MCF 10A (cell line): ENCODE results near the gene UPF2. TPM values are rescaled to one million over a fixed set of nuclear protein-coding genes. Genes with fewer than 3 reads are reported as not detected.
"Not testable (repeated sequence)": the region's sequence is repeated elsewhere in the genome, so short reads cannot be mapped to it uniquely, and the experiment has no call there.

Source experiments
- BruUV-seq: library from RNA; stranded (reverse); fragments of 400-500 nt; replicated peaks from 2 replicates; lab custom pipeline; 2021; lab: Mats Ljungman, UMichigan
- CTCF ChIA-PET: fragments of 300-600 bp; sonication (Branson Sonifier 250); formaldehyde crosslinking; extraction: SDS; loops from one replicate; lab custom pipeline; 2021; ENCODE audit warnings: antibody characterized with exemption, inconsistent platforms; lab: Yijun Ruan, JAX
- POLR2A ChIA-PET: fragments of 300-600, 350-650 bp; sonication (Branson Sonifier 250); formaldehyde crosslinking; extraction: SDS; loops from one replicate; lab custom pipeline; 2020; ENCODE audit warnings: antibody characterized with exemption, inconsistent platforms; lab: Yijun Ruan, JAX
- DNase-seq: peaks from one replicate; pipeline ENCODE4 v3.0.0-alpha.2; 2018; ENCODE audit not compliant: unreplicated experiment
- H3K27ac Mint-ChIP-seq: one replicate; pipeline ENCODE4 v1.8.0; 2022; ENCODE audit warnings: mild to moderate bottlenecking, low read depth, mixed read lengths; ENCODE audit not compliant: unreplicated experiment
- H3K27me3 Mint-ChIP-seq: one replicate; pipeline ENCODE4 v1.8.0; 2022; ENCODE audit warnings: mixed read lengths; ENCODE audit not compliant: insufficient read depth, unreplicated experiment
- H3K36me3 Mint-ChIP-seq: one replicate; pipeline ENCODE4 v1.8.0; 2022; ENCODE audit warnings: mild to moderate bottlenecking, moderate library complexity, mixed read lengths; ENCODE audit not compliant: insufficient read depth, unreplicated experiment
- H3K4me1 Mint-ChIP-seq: one replicate; pipeline ENCODE4 v1.8.0; 2022; ENCODE audit warnings: mixed read lengths; ENCODE audit not compliant: insufficient read depth, unreplicated experiment
- H3K4me3 Mint-ChIP-seq: one replicate; pipeline ENCODE4 v1.8.0; 2022; ENCODE audit warnings: mild to moderate bottlenecking, moderate library complexity, mixed read lengths; ENCODE audit not compliant: unreplicated experiment
- H3K9me3 Mint-ChIP-seq: one replicate; pipeline ENCODE4 v1.8.0; 2022; ENCODE audit warnings: mixed read lengths; ENCODE audit not compliant: unreplicated experiment
- CTCF ChIP-seq: fragments of 200-600 bp; IDR thresholded peaks from one replicate; pipeline ENCODE4 v1.8.0; 2022; ENCODE audit warnings: antibody characterized with exemption, mild to moderate bottlenecking; ENCODE audit not compliant: unreplicated experiment
- intact Hi-C: fragments of 100-400 bp; cut with micrococcal nuclease; formaldehyde crosslinking; loops from 2 replicates; pipeline ENCODE4 v1.14.1; 2022
- total RNA-seq: library from RNA; stranded (reverse); gene quantifications from 2 replicates; pipeline ENCODE4 v1.2.3, GENCODE V29; 2022

The UPF2 gene
- total RNA-seq, 1 experiment from 2014 or later = 24.7 TPM

- DNase-seq = no peak
- Mint-ChIP-seq H3K4me1 (peaks cover 20% of the 10 kb centered on the region), H3K27ac (no peak overlapping the region), H3K36me3 (no peaks in the 10 kb centered on the region), H3K4me3 (no peak overlapping the region), H3K27me3 (no peaks in the 10 kb centered on the region), H3K9me3 (no peaks in the 10 kb centered on the region)
- POLR2A ChIA-PET = interaction anchor here (0.7 to 0.9 kb wide), 2 partner anchors 12 to 28 kb away, joined by 3 to 4 read pairs; no protein-coding TSS in a partner anchor
- intact Hi-C loops = no loop called here
- no TSS peak for BruUV-seq
- CTCF ChIA-PET = interaction anchor here (0.6 kb wide), 1 partner anchor 16 kb away, joined by 5 read pairs; no protein-coding TSS in a partner anchor
- no peak for TF ChIP-seq CTCF
These were observed 148.8 kb downstream of the UPF2 start for GRCh38 chr10:11893749-11894278.

- no peak overlapping the region for H3K27ac Mint-ChIP-seq
- BruUV-seq = no TSS peak
- no peak for DNase-seq
These were observed 150.7 kb downstream of the UPF2 start for GRCh38 chr10:11891776-11892486.

GRCh38 chr10:11889263-11889662 lies 153.3 kb downstream of the UPF2 start:
- CTCF ChIA-PET = interaction anchor here (1.0 kb wide), 1 partner anchor 10 kb away, joined by 3 read pairs; no protein-coding TSS in a partner anchor

More at GRCh38 chr10:11891776-11892486, 150.7 kb downstream of the UPF2 start:
- Mint-ChIP-seq H3K27me3 (no peaks in the 10 kb centered on the region), H3K36me3 (no peaks in the 10 kb centered on the region), H3K4me1 (peaks cover 6% of the 10 kb centered on the region), H3K4me3 (no peak overlapping the region), H3K9me3 (no peaks in the 10 kb centered on the region)
- CTCF ChIA-PET = interaction anchor here (0.7 kb wide), 1 partner anchor 93 kb away, joined by 3 read pairs; no protein-coding TSS in a partner anchor
- POLR2A ChIA-PET = no interaction called here
- intact Hi-C loops = no loop called here
- no peak for TF ChIP-seq CTCF

GRCh38 chr10:11887381-11888227 lies 155.0 kb downstream of the UPF2 start:
- Mint-ChIP-seq H3K27me3 (no peaks in the 10 kb centered on the region), H3K27ac (no peak overlapping the region), H3K4me1 (peaks cover 8% of the 10 kb centered on the region), H3K36me3 (no peaks in the 10 kb centered on the region), H3K4me3 (no peak overlapping the region), H3K9me3 (no peaks in the 10 kb centered on the region)
- ChIA-PET POLR2A (interaction anchor here (0.6 to 2.2 kb wide), 2 partner anchors 10 to 155 kb away, joined by 3 to 15 read pairs; no protein-coding TSS in a partner anchor), CTCF (interaction anchor here (0.6 to 0.8 kb wide), 2 partner anchors 9 to 16 kb away, joined by 3 read pairs; no protein-coding TSS in a partner anchor)
- DNase-seq = no peak
- intact Hi-C loops = no loop called here
- BruUV-seq = no TSS peak
- TF ChIP-seq CTCF = no peak

More at GRCh38 chr10:11889263-11889662, 153.3 kb downstream of the UPF2 start:
- POLR2A ChIA-PET, BruUV-seq, H3K4me1 Mint-ChIP-seq, intact Hi-C loops, H3K4me3 Mint-ChIP-seq, H3K27me3 Mint-ChIP-seq, H3K36me3 Mint-ChIP-seq, DNase-seq, H3K9me3 Mint-ChIP-seq, H3K27ac Mint-ChIP-seq: not testable (repeated sequence)
